DOHH2 (cell line): Measurements from ENCODE around the gene SERINC2.

Source experiments
- H3F3A ChIP-seq: fragments of 200-600 bp; sonication (generic), shearing (Covaris generic); 2 replicates; pipeline ENCODE4 v1.6.0; 2016; ENCODE audit warnings: antibody characterized with exemption, mild to moderate bottlenecking; ENCODE audit not compliant: control insufficient read depth, insufficient read depth
- H3K27ac ChIP-seq: fragments of 200-600 bp; sonication (generic); 2 replicates; pipeline ENCODE4 v1.5.1; 2014; ENCODE audit warnings: low read depth, mild to moderate bottlenecking, low read length, moderate library complexity
- H3K27me3 ChIP-seq: fragments of 200-600 bp; sonication (generic); 2 replicates; pipeline ENCODE4 v1.6.1; 2014; ENCODE audit warnings: mild to moderate bottlenecking, low read length, mixed read lengths; ENCODE audit not compliant: control insufficient read depth
- H3K36me3 ChIP-seq: fragments of 200-600 bp; sonication (generic); 2 replicates; pipeline ENCODE4 v1.6.1; 2014; ENCODE audit warnings: mild to moderate bottlenecking, low read length, moderate library complexity, mixed read lengths; ENCODE audit not compliant: control insufficient read depth
- H3K4me1 ChIP-seq: fragments of 200-600 bp; sonication (generic); 2 replicates; pipeline ENCODE4 v1.6.1; 2014; ENCODE audit warnings: mild to moderate bottlenecking, low read length, mixed read lengths; ENCODE audit not compliant: control insufficient read depth
- H3K4me2 ChIP-seq: fragments of 200-600 bp; sonication (generic); 2 replicates; pipeline ENCODE4 v1.6.0; 2014; ENCODE audit warnings: mild to moderate bottlenecking, low read length, moderate library complexity
- H3K4me3 ChIP-seq: fragments of 200-600 bp; sonication (generic); 2 replicates; pipeline ENCODE4 v1.5.1; 2014; ENCODE audit warnings: mild to moderate bottlenecking, low read length, mixed read lengths
- H3K79me2 ChIP-seq: fragments of 200-600 bp; sonication (generic); 2 replicates; pipeline ENCODE4 v1.6.1; 2014; ENCODE audit warnings: mild to moderate bottlenecking, low read length, mixed read lengths; ENCODE audit not compliant: control insufficient read depth
- H3K9me2 ChIP-seq: fragments of 200-600 bp; sonication (generic); replicated peaks from 2 replicates; pipeline ENCODE4 v1.6.1; 2014; ENCODE audit warnings: mild to moderate bottlenecking, low read length, mixed read lengths; ENCODE audit not compliant: control insufficient read depth
- H3K9me3 ChIP-seq: fragments of 200-600 bp; sonication (generic); 2 replicates; pipeline ENCODE4 v1.6.1; 2014; ENCODE audit warnings: antibody characterized with exemption, low read length, mixed read lengths; ENCODE audit not compliant: control insufficient read depth, insufficient read depth
- H4K20me1 ChIP-seq: fragments of 200-600 bp; sonication (generic); 2 replicates; pipeline ENCODE4 v1.6.0; 2014; ENCODE audit warnings: low read depth, mild to moderate bottlenecking, antibody characterized with exemption, low read length, moderate library complexity; ENCODE audit not compliant: control insufficient read depth, insufficient read depth
- CTCF ChIP-seq: fragments of 200-600 bp; sonication (generic); IDR thresholded peaks from one replicate; pipeline ENCODE4 v1.5.1; 2014; ENCODE audit warnings: antibody characterized with exemption, mild to moderate bottlenecking, low read depth, low read length; ENCODE audit not compliant: poor library complexity, severe bottlenecking
- EZH2phosphoT487 ChIP-seq: fragments of 200-600 bp; sonication (generic); IDR thresholded peaks from 2 replicates; pipeline ENCODE4 v1.6.1; 2017; ENCODE audit warnings: borderline replicate concordance, mild to moderate bottlenecking, antibody characterized with exemption, low read length, moderate library complexity, mixed read lengths

The SERINC2 gene

GRCh38 chr1:31407029-31407626 is 5.9 kb upstream of the SERINC2 start:
- H3K4me2 ChIP-seq: no peak overlapping the region
- TF ChIP-seq EZH2phosphoT487: no peak
- no peak for TF ChIP-seq CTCF
- no peaks in the 10 kb centered on the region for H3K36me3 ChIP-seq

GRCh38 chr1:31408788-31409318 is 4.2 kb upstream of the SERINC2 start:
- Histone ChIP-seq H3K4me1 (peaks cover 14% of the 10 kb centered on the region), H3K4me3 (no peak overlapping the region), H3K36me3 (no peaks in the 10 kb centered on the region), H3F3A (no peaks in the 10 kb centered on the region), H3K27ac (no peak overlapping the region), H3K4me2 (no peak overlapping the region), H3K79me2 (no peaks in the 10 kb centered on the region), H3K9me3 (no peaks in the 10 kb centered on the region), H3K9me2 (no peaks in the 10 kb centered on the region), H4K20me1 (no peaks in the 10 kb centered on the region), H3K27me3 (peaks cover 30% of the 10 kb centered on the region)
- no peak for TF ChIP-seq CTCF

More at GRCh38 chr1:31407029-31407626, 5.9 kb upstream of the SERINC2 start:
- H3K27me3 ChIP-seq: peaks cover 16% of the 10 kb centered on the region
- no peaks in the 10 kb centered on the region for H4K20me1 ChIP-seq
- no peak overlapping the region for H3K27ac ChIP-seq
- H3K79me2 ChIP-seq: no peaks in the 10 kb centered on the region
- H3F3A ChIP-seq: no peaks in the 10 kb centered on the region
- H3K9me3 ChIP-seq: no peaks in the 10 kb centered on the region
- H3K4me3 ChIP-seq: no peak overlapping the region
- no peaks in the 10 kb centered on the region for H3K9me2 ChIP-seq
- H3K4me1 ChIP-seq: peaks cover 3% of the 10 kb centered on the region; the same call in 1 of the 2 replicates

GRCh38 chr1:31409946-31410858 is 2.8 kb upstream of the SERINC2 start:
- H4K20me1 ChIP-seq: no peaks in the 10 kb centered on the region
- H3K9me3 ChIP-seq: no peaks in the 10 kb centered on the region
- peaks cover 42% of the 10 kb centered on the region for H3K27me3 ChIP-seq
- TF ChIP-seq CTCF (no peak), EZH2phosphoT487 (no peak)
- peaks cover 17% of the 10 kb centered on the region for H3K4me1 ChIP-seq
- H3K9me2 ChIP-seq: no peaks in the 10 kb centered on the region
- no peaks in the 10 kb centered on the region for H3K79me2 ChIP-seq
- H3K4me2 ChIP-seq: no peak overlapping the region
- H3K36me3 ChIP-seq: no peaks in the 10 kb centered on the region
- no peak overlapping the region for H3K27ac ChIP-seq
- H3K4me3 ChIP-seq: no peak overlapping the region
- H3F3A ChIP-seq: no peaks in the 10 kb centered on the region
